Keratinocyte (primary cell): Measurements from ENCODE around the gene AMBRA1. TPM values are rescaled to one million over a fixed set of nuclear protein-coding genes. Genes with fewer than 3 reads are reported as not detected.
"Not testable (repeated sequence)": the region's sequence is repeated elsewhere in the genome, so short reads cannot be mapped to it uniquely, and the experiment has no call there.

Experiments used
- DNase-seq: peaks from one replicate; pipeline ENCODE4 v3.0.0-alpha.2; 2011; ENCODE audit warnings: low read depth, missing footprints, low spot score
- FAIRE-seq: peaks from 2 replicates; lab custom pipeline; 2011; peaks lifted over from hg19 to GRCh38; lab: Jason Lieb, UNC
- H2AFZ ChIP-seq: 2 replicates; pipeline ENCODE4 v1.6.0; 2012; ENCODE audit warnings: low read length, control low read depth, inconsistent platforms; ENCODE audit not compliant: control insufficient read depth
- H3K27ac ChIP-seq: 2 replicates; pipeline ENCODE4 v1.5.1; 2011; ENCODE audit warnings: low read length; ENCODE audit not compliant: control insufficient read depth, insufficient read depth
- H3K27me3 ChIP-seq: 3 replicates; pipeline ENCODE4 v1.6.0; 2011; ENCODE audit warnings: low read length; ENCODE audit not compliant: control insufficient read depth, insufficient read depth; ENCODE audit errors: extremely low read depth
- H3K36me3 ChIP-seq, 2 experiments: 2 replicates in 1 of 2; 3 replicates in 1 of 2; pipeline ENCODE4 v1.5.1; 2011; ENCODE audit warnings: low read length in 2 of 2, mild to moderate bottlenecking in 1 of 2; ENCODE audit not compliant: control insufficient read depth in 2 of 2, insufficient read depth in 2 of 2; ENCODE audit errors: extremely low read depth in 1 of 2
- H3K4me1 ChIP-seq: 3 replicates; pipeline ENCODE4 v1.5.1; 2011; ENCODE audit warnings: low read length; ENCODE audit not compliant: control insufficient read depth, insufficient read depth; ENCODE audit errors: extremely low read depth
- H3K4me2 ChIP-seq: 3 replicates; pipeline ENCODE4 v1.6.0; 2011; ENCODE audit warnings: low read depth, low read length; ENCODE audit not compliant: control insufficient read depth, insufficient read depth; ENCODE audit errors: extremely low read depth
- H3K4me3 ChIP-seq, 3 experiments: fragments of 200-600 bp in 1 of 3; sonication (generic) in 1 of 3; 2 replicates in 2 of 3; 3 replicates in 1 of 3; pipeline ENCODE4 v1.5.1; 2011 to 2016; ENCODE audit warnings: low read length in 3 of 3, mild to moderate bottlenecking in 3 of 3, control low read depth in 2 of 3, inconsistent platforms in 1 of 3, low read depth in 1 of 3, mixed read lengths in 1 of 3, mixed run types in 1 of 3, moderate library complexity in 1 of 3; ENCODE audit not compliant: control insufficient read depth in 2 of 3, insufficient read depth in 2 of 3; ENCODE audit errors: extremely low read depth in 1 of 3
- H3K79me2 ChIP-seq: 2 replicates; pipeline ENCODE4 v1.6.0; 2012; ENCODE audit warnings: low read length; ENCODE audit not compliant: control insufficient read depth, insufficient read depth
- H3K9ac ChIP-seq: 3 replicates; pipeline ENCODE4 v1.6.0; 2011; ENCODE audit warnings: low read length; ENCODE audit not compliant: control insufficient read depth, insufficient read depth; ENCODE audit errors: extremely low read depth
- H3K9me1 ChIP-seq: 3 replicates; pipeline ENCODE4 v1.6.0; 2011; ENCODE audit warnings: low read length; ENCODE audit not compliant: control insufficient read depth, insufficient read depth; ENCODE audit errors: extremely low read depth
- H3K9me3 ChIP-seq: 2 replicates; pipeline ENCODE4 v1.5.1; 2012; ENCODE audit warnings: low read depth, low read length; ENCODE audit not compliant: control insufficient read depth
- H4K20me1 ChIP-seq: 3 replicates; pipeline ENCODE4 v1.6.0; 2011; ENCODE audit warnings: low read length; ENCODE audit not compliant: control insufficient read depth, insufficient read depth; ENCODE audit errors: extremely low read depth
- CTCF ChIP-seq, 3 experiments: IDR thresholded peaks in 1 of 3; conservative IDR thresholded peaks in 1 of 3; optimal IDR thresholded peaks in 1 of 3; 2 replicates in 2 of 3; 3 replicates in 1 of 3; pipeline versions ENCODE3 to v1.5.1; 2011; ENCODE audit warnings: low read length in 3 of 3, mild to moderate bottlenecking in 3 of 3, moderate library complexity in 2 of 3, control low read depth in 1 of 3, inconsistent platforms in 1 of 3; ENCODE audit not compliant: insufficient read depth in 2 of 3; ENCODE audit errors: extremely low read depth in 1 of 3
- EZH2 ChIP-seq: IDR thresholded peaks from one replicate; pipeline ENCODE4 v1.6.1; 2012; ENCODE audit warnings: inconsistent platforms, mild to moderate bottlenecking, low read length, moderate library complexity
- dilution Hi-C: fragments of 300-500 bp; cut with MboI; formaldehyde crosslinking; loops from one replicate; pipeline ENCODE4 v1.7.0; 2020; ENCODE audit warnings: low sequenced_read_pairs; ENCODE audit not compliant: extremely low pct_ligation_motif_present
- polyA plus RNA-seq, 5 experiments: library from polyadenylated mRNA; depleted of rRNA in 3 of 5; stranded (reverse) in 3 of 5; stranded (forward) in 1 of 5; unstranded in 1 of 5; fragments of >200 nt; gene quantifications; 1 replicate in 1 of 5; 2 replicates in 3 of 5; 3 replicates in 1 of 5; pipeline versions ENCODE4 v1.2.1 to v1.2.3, GENCODE V29; 2011 to 2012; ENCODE audit warnings: missing spikeins in 2 of 5, low read depth in 1 of 5, low replicate concordance in 1 of 5

Gene AMBRA1
- polyA plus RNA-seq, 1 donor (not counting 4 experiments of a cell fraction or from before 2014, with no cell fraction given), result 10.5 TPM

DNA sequence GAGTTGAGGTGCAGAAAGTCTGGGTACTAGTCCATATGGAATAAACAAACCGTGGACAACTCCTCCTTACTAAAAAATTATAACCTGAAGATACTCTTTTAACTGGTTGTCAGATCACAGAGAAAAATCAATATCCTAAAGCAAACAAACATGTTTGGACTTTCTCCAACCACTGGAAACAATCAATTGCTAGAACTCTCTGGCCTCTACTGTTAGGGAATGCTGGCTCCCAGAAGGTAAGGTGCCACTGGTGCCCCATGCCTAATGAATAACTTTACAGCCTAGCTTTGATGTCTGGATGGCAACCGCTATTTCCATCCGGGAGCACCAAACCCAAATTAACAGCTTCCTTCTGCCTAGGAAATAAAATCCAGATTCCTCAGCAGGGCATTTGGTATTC lies 74.5 kb downstream of the AMBRA1 start:
- dilution Hi-C loops, result no loop called here

GRCh38 chr11:46518928-46519327 lies 74.9 kb downstream of the AMBRA1 start:
- H3K36me3 ChIP-seq, H3K27ac ChIP-seq, dilution Hi-C loops, FAIRE-seq, H3K27me3 ChIP-seq, H3K9ac ChIP-seq, H3K4me2 ChIP-seq, DNase-seq, H2AFZ ChIP-seq, H3K9me3 ChIP-seq, H3K9me1 ChIP-seq, H3K4me3 ChIP-seq: not testable (repeated sequence)
- peaks cover 14% of the 10 kb centered on the region for H4K20me1 ChIP-seq
- H3K79me2 ChIP-seq, result peaks cover 53% of the 10 kb centered on the region
- H3K4me1 ChIP-seq, result peaks cover 30% of the 10 kb centered on the region

More for the DNA sequence above, 74.5 kb downstream of the AMBRA1 start:
- TF ChIP-seq CTCF (optimal IDR thresholded peaks at IDR 0.05 in 1 of 3, IDR thresholded peaks at IDR 0.05 in 1 of 3, conservative IDR thresholded peaks at IDR 0.05 in 1 of 3; ENCODE audit: extremely low read depth in 1 of 3, insufficient read depth in 2 of 3, low read length in 3 of 3) (no peak), EZH2 (no peak)
- H2AFZ ChIP-seq, result no peak overlapping the region
- no peaks in the 10 kb centered on the region for H3K27me3 ChIP-seq
- no peak overlapping the region for H3K4me3 ChIP-seq
- DNase-seq (no peak), FAIRE-seq (no peak)
- H3K36me3 ChIP-seq, result no peaks in the 10 kb centered on the region
- H3K79me2 ChIP-seq, result peaks cover 54% of the 10 kb centered on the region
- no peaks in the 10 kb centered on the region for H3K9me3 ChIP-seq
- H3K4me1 ChIP-seq, result peaks cover 26% of the 10 kb centered on the region
- H4K20me1 ChIP-seq, result peaks cover 15% of the 10 kb centered on the region
- H3K9me1 ChIP-seq, result peaks cover 3% of the 10 kb centered on the region
- H3K27ac ChIP-seq, result no peak overlapping the region
- H3K4me2 ChIP-seq, result no peak overlapping the region
- no peak overlapping the region for H3K9ac ChIP-seq

GRCh38 chr11:46514370-46514769 lies 79.5 kb downstream of the AMBRA1 start:
- FAIRE-seq, result no peak

More at GRCh38 chr11:46514370-46514769, 79.5 kb downstream of the AMBRA1 start:
- no peak overlapping the region for H3K9ac ChIP-seq
- dilution Hi-C loops, result no loop called here
- no peaks in the 10 kb centered on the region for H3K27me3 ChIP-seq
- H3K79me2 ChIP-seq, result peaks cover 34% of the 10 kb centered on the region
- DNase-seq, result no peak
- TF ChIP-seq EZH2 (no peak), CTCF (optimal IDR thresholded peaks at IDR 0.05 in 1 of 3, IDR thresholded peaks at IDR 0.05 in 1 of 3, conservative IDR thresholded peaks at IDR 0.05 in 1 of 3; ENCODE audit: extremely low read depth in 1 of 3, insufficient read depth in 2 of 3, low read length in 3 of 3) (no peak)
- H4K20me1 ChIP-seq, result peaks cover 7% of the 10 kb centered on the region
- no peaks in the 10 kb centered on the region for H3K9me1 ChIP-seq
- H3K4me2 ChIP-seq, result peak overlapping the region; percentile 44
- no peak overlapping the region for H3K4me3 ChIP-seq
- H3K9me3 ChIP-seq, result no peaks in the 10 kb centered on the region
- H3K36me3 ChIP-seq, result peaks cover 0 to 6% of the 10 kb centered on the region in 2 experiments
- peak overlapping the region; percentile 19 for H3K27ac ChIP-seq
- peaks cover 22% of the 10 kb centered on the region for H3K4me1 ChIP-seq
- H2AFZ ChIP-seq, result no peak overlapping the region
